IPS DF 4.7 (cell line): ENCODE results near the gene GNA14.
"Not testable (repeated sequence)": the region's sequence is repeated elsewhere in the genome, so short reads cannot be mapped to it uniquely, and the experiment has no call there.

Experiments used
- DNase-seq: peaks from one replicate; pipeline ENCODE4 v3.0.0-alpha.2; 2013; ENCODE audit warnings: low spot score; ENCODE audit errors: extremely low read depth

The GNA14 gene

GRCh38 chr9:77418226-77418625 is 229.9 kb downstream of the GNA14 start:
- DNase-seq, result no peak

- no peak for DNase-seq
These were observed 230.6 kb downstream of the GNA14 start for GRCh38 chr9:77417566-77417965.

- not testable (repeated sequence) for DNase-seq
These were observed 239.6 kb downstream of the GNA14 start for GRCh38 chr9:77408521-77408920.

GRCh38 chr9:77403239-77403638 is 244.9 kb downstream of the GNA14 start:
- DNase-seq, result no peak

GRCh38 chr9:77402286-77402685 is 245.8 kb downstream of the GNA14 start:
- DNase-seq, result no peak

GRCh38 chr9:77399964-77400363 is 248.2 kb downstream of the GNA14 start:
- no peak for DNase-seq

- not testable (repeated sequence) for DNase-seq
These were observed 249.5 kb downstream of the GNA14 start for GRCh38 chr9:77398581-77398980.

GRCh38 chr9:77392328-77392727 is 255.8 kb downstream of the GNA14 start:
- no peak for DNase-seq

GRCh38 chr9:77391834-77392233 is 256.3 kb downstream of the GNA14 start:
- no peak for DNase-seq

- DNase-seq, result no peak
These were observed 261.9 kb downstream of the GNA14 start for GRCh38 chr9:77386187-77386586.

GRCh38 chr9:77384406-77384805 is 263.7 kb downstream of the GNA14 start:
- no peak for DNase-seq

- DNase-seq, result no peak
These were observed 272.1 kb downstream of the GNA14 start for GRCh38 chr9:77375956-77376532.

GRCh38 chr9:77374266-77374665 is 273.9 kb downstream of the GNA14 start:
- DNase-seq, result no peak
